ENCODE measurements around the gene SLC50A1. TPM values are rescaled to one million over a fixed set of nuclear protein-coding genes. Genes with fewer than 3 reads are reported as not detected.

The SLC50A1 gene
- total and polyA plus RNA-seq, 9 of the 15 experiments (the other 6 are each of a cell fraction or from before 2014, with no cell fraction given), result 46.5 to 132 (median 91.9) TPM

GRCh38 chr1:155178441-155179111 lies 42.9 kb downstream of the SLC50A1 start (continued):
- no peak for TF ChIP-seq SMARCE1 (IDR thresholded peaks at IDR 0.05)
- TF ChIP-seq NCOR1 (IDR thresholded peaks at IDR 0.05), result no peak
- TF ChIP-seq MBD2 (IDR thresholded peaks at IDR 0.05; ENCODE audit: borderline replicate concordance, low read depth), result no peak
- no peak for TF ChIP-seq ZZZ3 (IDR thresholded peaks at IDR 0.05)
- TF ChIP-seq ZNF583 (CRISPR knock-in tag; IDR thresholded peaks at IDR 0.05), result no peak

- no peaks in the 10 kb centered on the region for H4K20me1 ChIP-seq (replicated peaks; ENCODE audit: control insufficient read depth, insufficient read depth, low read length)
- no peak for DNase-seq (ENCODE audit: extremely low read depth in 1 of 4, low spot score in 3 of 4)
- H3K36me3 ChIP-seq (ENCODE audit: control insufficient read depth, insufficient read depth, low read length), result no peaks in the 10 kb centered on the region
- H3K9ac ChIP-seq (ENCODE audit: insufficient read depth in 1 of 2, low read depth in 2 of 2, low read length in 2 of 2), result peak overlapping the region in 1 of 2 experiments; percentile 77; a peak in 2 of 4 replicates
- BruUV-seq (replicated peaks), result no TSS peak
- intact Hi-C loops (cut with micrococcal nuclease) (loop anchor here (1.0 kb wide), 1 partner anchor 13 kb away; no protein-coding TSS in a partner anchor), in situ Hi-C loops (cut with MboI) (no loop called here)
- no peak for ATAC-seq
- H3K27me3 ChIP-seq (ENCODE audit: control insufficient read depth in 2 of 2, insufficient read depth in 2 of 2, low read length in 2 of 2), result no peaks in the 10 kb centered on the region
- no peaks in the 10 kb centered on the region for H3K9me3 ChIP-seq (replicated peaks; ENCODE audit: control insufficient read depth, insufficient read depth, low read depth, low read length)
- peaks cover 9 to 58% of the 10 kb centered on the region in 2 experiments; a peak in 4 of 5 replicates for H3K4me1 ChIP-seq (replicated peaks in 1 of 2; ENCODE audit: control insufficient read depth in 2 of 2, insufficient read depth in 2 of 2, low read length in 2 of 2)
- no peaks in the 10 kb centered on the region for H3K79me2 ChIP-seq (ENCODE audit: control insufficient read depth, insufficient read depth, low read length)
- H2AFZ ChIP-seq (ENCODE audit: low read depth, low read length), result peak overlapping the region; percentile 20; the same call in 1 of the 2 replicates
- WGBS (ENCODE audit: insufficient coverage, low coverage, missing lambda C conversion rate), result 85% methylated on average over 27 of the region's 31 CpGs
- POLR2A ChIA-PET, result interaction anchor here (1.1 kb wide), 1 partner anchor 12 kb away, joined by 4 read pairs; no protein-coding TSS in a partner anchor
- no peaks in the 10 kb centered on the region for H3K9me1 ChIP-seq (ENCODE audit: control insufficient read depth, insufficient read depth, low read length)
- H3K4me2 ChIP-seq (ENCODE audit: insufficient read depth, low read length), result no peak overlapping the region
- H3K27ac ChIP-seq (ENCODE audit: extremely low read depth, low read depth, low read length), result no peak overlapping the region
- CTCF ChIA-PET (ENCODE audit: low intra/inter-chr PET ratio), result interaction anchor here (0.8 kb wide), 1 partner anchor 407 kb away, joined by 3 read pairs; no protein-coding TSS in a partner anchor
- FAIRE-seq, result peak; percentile 58
- H3K4me3 ChIP-seq, result no peak overlapping the region
- TF ChIP-seq TRIM28 (IDR thresholded peaks at IDR 0.05), result no peak
- TF ChIP-seq MAFK (IDR thresholded peaks at IDR 0.05; ENCODE audit: low read length), result no peak
- no peak for TF ChIP-seq YY1 (IDR thresholded peaks at IDR 0.05; ENCODE audit: borderline replicate concordance in 1 of 3, control insufficient read depth in 1 of 3, extremely low read depth in 1 of 3, insufficient read depth in 3 of 3, insufficient read length in 1 of 3, insufficient replicate concordance in 2 of 3, low read depth in 1 of 3, low read length in 2 of 3)
- TF ChIP-seq THAP12 (CRISPR knock-in tag; IDR thresholded peaks at IDR 0.05), result no peak
- no peak for TF ChIP-seq RBM15 (IDR thresholded peaks at IDR 0.05; ENCODE audit: insufficient read depth, low read length)
- no peak for TF ChIP-seq ARNT (IDR thresholded peaks at IDR 0.05)
- 0 out of 2 replicates have a peak, but pooled peaks have one; percentile 22 for TF ChIP-seq DPF2 (IDR thresholded peaks at IDR 0.05)
- TF ChIP-seq BRF2 (IDR thresholded peaks at IDR 0.05; ENCODE audit: borderline replicate concordance, insufficient read depth, insufficient read length), result no peak
- TF ChIP-seq ZNF184 (CRISPR knock-in tag; IDR thresholded peaks at IDR 0.05), result no peak
- TF ChIP-seq POLR2A (conservative IDR thresholded peaks at IDR 0.05), result no peak
- no peak for TF ChIP-seq OTX1 (CRISPR knock-in tag; IDR thresholded peaks at IDR 0.05)
- no peak for TF ChIP-seq PHF8 (IDR thresholded peaks at IDR 0.05; ENCODE audit: borderline replicate concordance, low read length)
Measured at GRCh38 chr1:155179112-155180031, 43.7 kb downstream of the SLC50A1 start.

Measured in K562 (cell line).